PC-9 (cell line): ENCODE data around the gene WNK2. TPM values are rescaled to one million over a fixed set of nuclear protein-coding genes. Genes with fewer than 3 reads are reported as not detected.

ENCODE experiments used
- BruUV-seq: library from RNA; stranded (reverse); fragments of 400-500 nt; replicated peaks from 2 replicates; lab custom pipeline; 2021; lab: Mats Ljungman, UMichigan
- CTCF ChIA-PET: fragments of 300-600 bp; sonication (Branson Sonifier 250); formaldehyde crosslinking; loops from one replicate; lab custom pipeline; 2022; ENCODE audit warnings: antibody characterized with exemption; lab: Charles Lee
- POLR2A ChIA-PET: fragments of 300-600 bp; sonication (Branson Sonifier 250); formaldehyde crosslinking; loops from one replicate; lab custom pipeline; 2022; ENCODE audit warnings: antibody characterized with exemption; ENCODE audit not compliant: unreplicated experiment; lab: Charles Lee
- DNase-seq, 2 experiments: peaks; one replicate each; pipeline versions ENCODE4 v3.0.0 to v3.0.0-alpha.2; 2015 to 2022; ENCODE audit warnings: mixed read lengths in 1 of 2
- H2AFZ ChIP-seq: fragments of 200-600 bp; sonication (generic); 2 replicates; pipeline ENCODE4 v1.8.1; 2017; ENCODE audit warnings: antibody characterized with exemption
- H3F3A ChIP-seq: fragments of 200-600 bp; sonication (generic); 2 replicates; pipeline ENCODE4 v1.8.1; 2017; ENCODE audit warnings: antibody characterized with exemption, mild to moderate bottlenecking, low read depth; ENCODE audit not compliant: insufficient read depth
- H3K27ac ChIP-seq: fragments of 200-600 bp; sonication (generic); 2 replicates; pipeline ENCODE4 v1.6.1; 2016; ENCODE audit warnings: mixed run types
- H3K27me3 ChIP-seq: fragments of 200-600 bp; sonication (generic); 2 replicates; pipeline ENCODE4 v1.6.1; 2016; ENCODE audit warnings: low read depth, mixed run types; ENCODE audit not compliant: insufficient read depth
- H3K36me3 ChIP-seq: fragments of 200-600 bp; sonication (generic); 2 replicates; pipeline ENCODE4 v1.6.1; 2016; ENCODE audit warnings: low read depth, mixed run types
- H3K4me1 ChIP-seq: fragments of 200-600 bp; sonication (generic); replicated peaks from 2 replicates; pipeline ENCODE4 v1.6.1; 2016; ENCODE audit warnings: mixed run types; ENCODE audit not compliant: insufficient read depth
- H3K4me2 ChIP-seq: fragments of 200-600 bp; sonication (generic); 2 replicates; pipeline ENCODE4 v1.6.1; 2017; ENCODE audit warnings: mixed run types
- H3K4me3 ChIP-seq: fragments of 200-600 bp; sonication (generic); 2 replicates; pipeline ENCODE4 v1.6.1; 2016; ENCODE audit warnings: mixed run types
- H3K79me2 ChIP-seq: fragments of 200-600 bp; sonication (generic); 2 replicates; pipeline ENCODE4 v1.6.1; 2017; ENCODE audit warnings: low read depth, mixed run types
- H3K9me2 ChIP-seq: fragments of 200-600 bp; sonication (generic); 2 replicates; pipeline ENCODE4 v1.8.1; 2017; ENCODE audit warnings: mild to moderate bottlenecking; ENCODE audit not compliant: insufficient read depth
- H3K9me3 ChIP-seq: fragments of 200-600 bp; sonication (generic); 2 replicates; pipeline ENCODE4 v1.8.1; 2016; ENCODE audit warnings: low read depth; ENCODE audit not compliant: insufficient read depth
- H4K20me1 ChIP-seq: fragments of 200-600 bp; sonication (generic); 2 replicates; pipeline ENCODE4 v1.8.1; 2017; ENCODE audit not compliant: insufficient read depth
- EZH2 ChIP-seq: fragments of 200-600 bp; sonication (generic); IDR thresholded peaks from 2 replicates; pipeline ENCODE4 v1.8.0; 2017; ENCODE audit warnings: antibody characterized with exemption, low read depth
- intact Hi-C: fragments of 100-400 bp; cut with micrococcal nuclease; formaldehyde crosslinking; loops from one replicate; pipeline ENCODE4 v1.10.0; 2022; ENCODE audit not compliant: unreplicated experiment
- total RNA-seq: library from RNA; stranded (reverse); gene quantifications from 2 replicates; pipeline ENCODE4 v1.2.3, GENCODE V29; 2021
- TF ChIP-seq, protein P1 (sequence below): fragments of 200-600 bp; sonication (generic); conservative IDR thresholded peaks from 2 replicates; pipeline ENCODE4 v1.6.1; 2017; ENCODE audit warnings: mixed run types, antibody characterized with exemption, mild to moderate bottlenecking, moderate library complexity

WNK2 gene
- total RNA-seq, 1 experiment from 2014 or later = 44.6 TPM

DNA sequence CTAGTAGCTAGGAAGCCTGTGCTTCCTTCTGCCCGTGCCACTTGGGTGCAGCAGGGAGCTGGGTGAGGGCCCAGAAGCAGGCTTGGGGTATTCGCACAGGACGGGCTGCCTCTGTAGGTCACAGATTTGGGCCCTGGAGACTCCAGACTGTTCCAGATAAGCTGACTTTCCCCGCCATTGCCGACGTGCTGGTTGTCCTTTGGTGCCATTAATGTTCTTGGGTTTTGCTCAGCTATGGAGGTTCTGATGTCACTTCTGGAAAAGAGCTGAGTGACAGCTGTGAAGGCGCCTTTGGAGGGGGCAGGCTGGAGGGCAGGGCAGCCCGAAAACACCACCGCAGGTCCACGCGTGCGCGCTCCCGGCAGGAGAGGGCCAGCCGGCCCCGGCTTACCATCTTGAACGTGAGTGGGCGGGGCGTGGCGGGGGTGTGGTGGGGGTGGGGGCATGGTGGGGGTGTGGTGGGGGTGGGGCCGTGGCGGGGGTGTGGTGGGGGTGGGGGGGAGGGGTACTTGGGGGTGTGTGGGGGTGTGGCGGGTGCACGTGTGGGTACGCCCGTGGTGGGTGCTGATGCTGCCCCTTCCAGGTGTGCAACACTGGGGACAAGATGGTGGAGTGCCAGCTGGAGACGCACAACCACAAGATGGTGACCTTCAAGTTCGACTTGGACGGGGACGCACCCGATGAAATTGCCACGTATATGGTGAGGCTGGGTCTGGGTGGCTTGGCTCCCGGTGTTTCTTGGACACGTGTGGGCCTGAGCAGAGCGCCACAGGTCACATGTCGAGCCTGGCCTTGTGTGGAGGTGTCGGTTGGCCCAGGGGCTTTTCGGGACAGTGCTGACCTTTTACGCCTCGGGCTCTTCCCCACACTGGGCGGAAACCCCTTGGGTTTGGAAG, 79.6 kb downstream of the WNK2 start:
- no peaks in the 10 kb centered on the region for H3K4me1 ChIP-seq
- H3K79me2 ChIP-seq = no peaks in the 10 kb centered on the region
- H3K9me3 ChIP-seq = no peaks in the 10 kb centered on the region
- H3K4me3 ChIP-seq = no peak overlapping the region
- ChIA-PET CTCF (no interaction called here), POLR2A (no interaction called here)
- H3K4me2 ChIP-seq = no peak overlapping the region
- H3K27ac ChIP-seq = no peak overlapping the region
- H3K36me3 ChIP-seq = no peaks in the 10 kb centered on the region
- DNase-seq = no peak
- intact Hi-C loops = no loop called here
- no peaks in the 10 kb centered on the region for H3K27me3 ChIP-seq
- BruUV-seq = no TSS peak
- H4K20me1 ChIP-seq = no peaks in the 10 kb centered on the region
- TF ChIP-seq, protein P1, sequence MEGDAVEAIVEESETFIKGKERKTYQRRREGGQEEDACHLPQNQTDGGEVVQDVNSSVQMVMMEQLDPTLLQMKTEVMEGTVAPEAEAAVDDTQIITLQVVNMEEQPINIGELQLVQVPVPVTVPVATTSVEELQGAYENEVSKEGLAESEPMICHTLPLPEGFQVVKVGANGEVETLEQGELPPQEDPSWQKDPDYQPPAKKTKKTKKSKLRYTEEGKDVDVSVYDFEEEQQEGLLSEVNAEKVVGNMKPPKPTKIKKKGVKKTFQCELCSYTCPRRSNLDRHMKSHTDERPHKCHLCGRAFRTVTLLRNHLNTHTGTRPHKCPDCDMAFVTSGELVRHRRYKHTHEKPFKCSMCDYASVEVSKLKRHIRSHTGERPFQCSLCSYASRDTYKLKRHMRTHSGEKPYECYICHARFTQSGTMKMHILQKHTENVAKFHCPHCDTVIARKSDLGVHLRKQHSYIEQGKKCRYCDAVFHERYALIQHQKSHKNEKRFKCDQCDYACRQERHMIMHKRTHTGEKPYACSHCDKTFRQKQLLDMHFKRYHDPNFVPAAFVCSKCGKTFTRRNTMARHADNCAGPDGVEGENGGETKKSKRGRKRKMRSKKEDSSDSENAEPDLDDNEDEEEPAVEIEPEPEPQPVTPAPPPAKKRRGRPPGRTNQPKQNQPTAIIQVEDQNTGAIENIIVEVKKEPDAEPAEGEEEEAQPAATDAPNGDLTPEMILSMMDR = no peak
- TF ChIP-seq EZH2 = no peak
- H2AFZ ChIP-seq = no peak overlapping the region
- H3F3A ChIP-seq = no peaks in the 10 kb centered on the region
- H3K9me2 ChIP-seq = no peaks in the 10 kb centered on the region

DNA sequence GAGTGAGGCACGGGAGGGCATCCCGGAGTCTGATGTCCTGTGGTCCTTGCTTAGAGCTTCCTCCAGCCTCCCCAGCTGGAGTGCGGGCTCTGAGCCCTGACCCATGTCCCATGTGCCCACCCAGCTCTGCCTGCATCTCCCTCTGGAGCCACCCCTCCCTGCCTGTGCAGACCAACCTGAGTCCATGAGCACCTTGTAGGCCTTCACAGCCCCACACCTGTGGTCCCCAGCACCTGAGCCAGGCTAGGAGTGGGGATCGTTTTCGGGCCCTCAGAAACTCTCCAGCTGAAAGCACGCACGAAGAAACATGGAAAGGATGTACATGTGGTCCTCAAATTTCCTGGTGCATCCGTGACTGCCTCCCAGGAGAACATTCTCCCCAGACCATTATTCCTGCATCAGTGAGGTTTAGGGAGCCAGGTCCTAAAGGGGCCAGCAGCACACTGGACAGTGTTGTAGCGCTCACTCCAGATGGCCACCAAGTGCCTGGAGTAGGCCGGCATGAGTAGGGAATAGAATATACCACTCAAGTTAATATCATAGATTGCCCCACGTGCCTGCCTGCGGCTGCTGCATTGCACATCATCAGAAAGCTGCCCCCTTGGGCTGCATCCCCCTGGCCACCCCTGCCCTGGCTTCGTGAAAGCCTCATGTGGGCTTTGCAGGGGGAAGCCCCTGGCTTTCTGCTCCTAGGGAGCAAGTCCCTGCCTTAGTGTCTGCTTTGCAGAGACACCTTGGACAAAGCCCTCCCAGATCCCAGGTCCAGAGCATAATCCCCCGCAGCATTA, 80.6 kb downstream of the WNK2 start:
- Histone ChIP-seq H3K4me2 (no peak overlapping the region), H3K79me2 (no peaks in the 10 kb centered on the region), H2AFZ (no peak overlapping the region), H3K27ac (no peak overlapping the region), H3K4me1 (no peaks in the 10 kb centered on the region), H3K4me3 (no peak overlapping the region), H3F3A (no peaks in the 10 kb centered on the region), H3K9me2 (no peaks in the 10 kb centered on the region), H4K20me1 (no peaks in the 10 kb centered on the region), H3K36me3 (no peaks in the 10 kb centered on the region), H3K27me3 (no peaks in the 10 kb centered on the region), H3K9me3 (no peaks in the 10 kb centered on the region)
- CTCF ChIA-PET = no interaction called here
- intact Hi-C loops = no loop called here
- no peak for TF ChIP-seq EZH2
- TF ChIP-seq, protein P1 = no peak
- no TSS peak for BruUV-seq
- POLR2A ChIA-PET = no interaction called here
- no peak for DNase-seq

DNA sequence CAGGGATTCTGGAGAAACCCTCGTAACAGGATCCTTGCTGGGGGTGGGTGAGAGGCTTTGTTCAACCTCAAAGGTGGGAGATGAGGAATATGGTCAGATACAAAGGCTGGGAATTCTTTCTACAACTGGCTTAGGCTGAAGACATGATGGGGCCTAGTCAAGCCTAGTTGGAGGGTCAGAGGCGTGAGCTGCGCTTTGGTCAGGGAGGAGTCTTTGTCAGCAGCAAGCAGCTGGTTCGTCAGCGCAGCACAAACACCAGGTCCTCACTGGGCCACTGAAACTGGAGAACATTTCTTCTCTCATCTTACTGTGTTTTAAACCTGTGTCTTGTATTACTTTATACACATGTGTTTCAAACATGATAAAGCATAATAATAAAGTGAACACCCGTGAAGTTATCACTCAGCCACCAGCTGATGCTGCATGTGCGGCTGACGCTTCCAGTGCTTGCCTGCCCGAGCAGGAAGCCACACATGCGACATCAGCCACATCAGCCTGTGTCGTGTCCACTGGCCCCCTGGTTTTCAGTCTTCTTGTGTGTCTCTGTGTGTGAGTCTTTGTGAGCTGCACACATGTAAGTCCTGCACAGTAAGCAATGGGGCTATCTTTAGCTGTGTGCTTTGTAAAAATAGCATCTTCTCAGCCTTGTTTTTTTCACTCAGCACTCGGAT, 81.5 kb downstream of the WNK2 start:
- POLR2A ChIA-PET = interaction anchor here (0.6 kb wide), 1 partner anchor 396 kb away, joined by 4 read pairs; no protein-coding TSS in a partner anchor
- Histone ChIP-seq H3K27ac (no peak overlapping the region), H3K4me1 (no peaks in the 10 kb centered on the region), H2AFZ (no peak overlapping the region), H4K20me1 (no peaks in the 10 kb centered on the region), H3F3A (no peaks in the 10 kb centered on the region), H3K4me2 (no peak overlapping the region), H3K79me2 (no peaks in the 10 kb centered on the region), H3K27me3 (no peaks in the 10 kb centered on the region), H3K9me3 (no peaks in the 10 kb centered on the region), H3K4me3 (no peak overlapping the region), H3K9me2 (no peaks in the 10 kb centered on the region), H3K36me3 (no peaks in the 10 kb centered on the region)
- intact Hi-C loops = no loop called here
- no peak for DNase-seq
- TF ChIP-seq, protein P1 = no peak
- TF ChIP-seq EZH2 = no peak
- BruUV-seq = no TSS peak
- CTCF ChIA-PET = no interaction called here
